GM18505 (cell line): ENCODE data around the gene SLC29A3.

Experiments used
- ATAC-seq: cut with Tn5 transposase; IDR thresholded peaks from one replicate; pipeline ENCODE4 v1.9.1; 2021; ENCODE audit not compliant: unreplicated experiment
- POLR2A ChIP-seq: IDR thresholded peaks from 4 replicates; pipeline ENCODE4 v1.6.1; 2011; ENCODE audit warnings: borderline replicate concordance; ENCODE audit not compliant: insufficient read depth, insufficient read length; ENCODE audit errors: extremely low read depth

The SLC29A3 gene

GRCh38 chr10:71402005-71402404 is 82.9 kb downstream of the SLC29A3 start:
- TF ChIP-seq POLR2A: no peak
- ATAC-seq: no peak

GRCh38 chr10:71404503-71405295 is 85.6 kb downstream of the SLC29A3 start:
- no peak for ATAC-seq
- TF ChIP-seq POLR2A: no peak

- no peak for ATAC-seq
- TF ChIP-seq POLR2A: no peak
These were observed 87.8 kb downstream of the SLC29A3 start for GRCh38 chr10:71406878-71407277.

GRCh38 chr10:71408436-71409225 is 89.6 kb downstream of the SLC29A3 start:
- ATAC-seq: no peak
- TF ChIP-seq POLR2A: no peak

- no peak for TF ChIP-seq POLR2A
- no peak for ATAC-seq
These were observed 90.6 kb downstream of the SLC29A3 start for GRCh38 chr10:71409516-71410104.
